Fibroblast of mammary gland (primary cell): ENCODE measurements around the gene GOLGA3.
"Not testable (repeated sequence)": the region's sequence is repeated elsewhere in the genome, so short reads cannot be mapped to it uniquely, and the experiment has no call there.

Source experiments
- DNase-seq: peaks from one replicate; pipeline ENCODE4 v3.0.0-alpha.2; 2010; ENCODE audit warnings: low read depth
- H3K4me3 ChIP-seq: 2 replicates; pipeline ENCODE4 v1.5.1; 2011; ENCODE audit warnings: low read depth, mild to moderate bottlenecking, low read length, moderate library complexity; ENCODE audit not compliant: control insufficient read depth
- CTCF ChIP-seq: conservative IDR thresholded peaks from 2 replicates; pipeline ENCODE4 v1.5.1; 2011; ENCODE audit warnings: low read depth, low read length, inconsistent platforms; ENCODE audit not compliant: control insufficient read depth, insufficient read depth

GOLGA3 gene

GRCh38 chr12:132836795-132837331 lies 8.2 kb upstream of the GOLGA3 start:
- no peak for TF ChIP-seq CTCF
- H3K4me3 ChIP-seq, result no peak overlapping the region
- no peak for DNase-seq

- not testable (repeated sequence) for DNase-seq, H3K4me3 ChIP-seq
These were observed 7.6 kb upstream of the GOLGA3 start for GRCh38 chr12:132836230-132836629.

- no peak overlapping the region for H3K4me3 ChIP-seq
- DNase-seq, result no peak
- TF ChIP-seq CTCF, result no peak
These were observed 6.7 kb upstream of the GOLGA3 start for GRCh38 chr12:132835076-132836025.

GRCh38 chr12:132834181-132834711 lies 5.6 kb upstream of the GOLGA3 start:
- DNase-seq, result no peak
- no peak overlapping the region for H3K4me3 ChIP-seq
- no peak for TF ChIP-seq CTCF

- TF ChIP-seq CTCF, result no peak
- H3K4me3 ChIP-seq, result no peak overlapping the region
- DNase-seq, result no peak
These were observed 4.7 kb upstream of the GOLGA3 start for GRCh38 chr12:132833341-132833740.

GRCh38 chr12:132831771-132832170 lies 3.1 kb upstream of the GOLGA3 start:
- DNase-seq, result no peak

More at GRCh38 chr12:132831771-132832170, 3.1 kb upstream of the GOLGA3 start:
- TF ChIP-seq CTCF, result no peak
- H3K4me3 ChIP-seq, result no peak overlapping the region
